HepG2 (cell line): Measurements from ENCODE around the gene CLDN9. TPM values are rescaled to one million over a fixed set of nuclear protein-coding genes. Genes with fewer than 3 reads are reported as not detected.
A peak's percentile ranks its signal among the peaks of the same experiment; 100 is the strongest.

Experiments
- AGO1 ChIP-seq: fragments of 200-400 bp; formaldehyde crosslinking; IDR thresholded peaks from 2 replicates; pipeline ENCODE4 v1.6.1; 2017; ENCODE audit warnings: mild to moderate bottlenecking, low read depth, low read length, moderate library complexity; ENCODE audit not compliant: poor library complexity, severe bottlenecking
- ATF1 ChIP-seq: IDR thresholded peaks from 2 replicates; pipeline ENCODE4 v1.6.1; 2016; ENCODE audit warnings: mild to moderate bottlenecking, control low read depth
- CBX1 ChIP-seq: IDR thresholded peaks from one replicate; pipeline ENCODE4 v1.6.1; 2016; ENCODE audit warnings: antibody characterized with exemption, low read depth
- CENPX ChIP-seq: sonication (generic); formaldehyde crosslinking; IDR thresholded peaks from 2 replicates; pipeline ENCODE4 v1.9.0; 2021; ENCODE audit warnings: mild to moderate bottlenecking, missing genetic modification reagents, moderate library complexity
- EHMT2 ChIP-seq: fragments of 200-600 bp; sonication (generic); IDR thresholded peaks from 2 replicates; pipeline ENCODE4 v1.7.0; 2017; ENCODE audit warnings: antibody characterized with exemption, low read depth, low read length, borderline replicate concordance
- HHEX ChIP-seq: IDR thresholded peaks from 2 replicates; pipeline ENCODE4 v1.6.1; 2016; ENCODE audit warnings: control low read depth
- MEIS2 ChIP-seq: sonication (generic); formaldehyde crosslinking; IDR thresholded peaks from 2 replicates; pipeline ENCODE4 v1.9.0; 2021; ENCODE audit warnings: mild to moderate bottlenecking, missing genetic modification reagents
- MXD4 ChIP-seq: IDR thresholded peaks from 2 replicates; pipeline ENCODE4 v1.6.1; 2016; ENCODE audit warnings: mild to moderate bottlenecking, missing biosample characterization, missing genetic modification reagents
- NFE2 ChIP-seq: sonication (generic); formaldehyde crosslinking; IDR thresholded peaks from 2 replicates; pipeline ENCODE4 v1.4.0; 2020; ENCODE audit warnings: missing genetic modification reagents
- RELA ChIP-seq: sonication (generic); formaldehyde crosslinking; IDR thresholded peaks from 2 replicates; pipeline ENCODE4 v1.4.0; 2020; ENCODE audit warnings: missing genetic modification reagents
- ZNF232 ChIP-seq: sonication (generic); formaldehyde crosslinking; IDR thresholded peaks from 2 replicates; pipeline ENCODE4 v1.4.0; 2020; ENCODE audit warnings: missing genetic modification reagents, borderline replicate concordance
- ZNF234 ChIP-seq: sonication (generic); formaldehyde crosslinking; conservative IDR thresholded peaks from 2 replicates; pipeline ENCODE4 v1.5.1; 2020; ENCODE audit warnings: mild to moderate bottlenecking, missing genetic modification reagents
- ZNF501 ChIP-seq: sonication (generic); formaldehyde crosslinking; IDR thresholded peaks from 2 replicates; pipeline ENCODE4 v1.5.1; 2020; ENCODE audit warnings: mild to moderate bottlenecking, moderate library complexity, missing genetic modification reagents
- ZNF775 ChIP-seq: sonication (generic); formaldehyde crosslinking; IDR thresholded peaks from 2 replicates; pipeline ENCODE4 v1.4.0; 2020; ENCODE audit warnings: missing genetic modification reagents, mild to moderate bottlenecking, moderate library complexity, borderline replicate concordance
- ZSCAN31 ChIP-seq: sonication (generic); formaldehyde crosslinking; IDR thresholded peaks from 2 replicates; pipeline ENCODE4 v1.5.0; 2020; ENCODE audit warnings: low read depth, mild to moderate bottlenecking, missing genetic modification reagents
- polyA plus RNA-seq, 8 experiments: library from polyadenylated mRNA; depleted of rRNA in 3 of 8; stranded (reverse) in 7 of 8; unstranded in 1 of 8; fragments of >200 nt; fragmentation: Illumina TruSeq in 4 of 8; extraction: Trizol in 4 of 8; gene quantifications; 2 replicates each; pipeline versions ENCODE4 v1.2.1 to v1.2.3, GENCODE V29; 2011 to 2016; ENCODE audit warnings: low read depth in 4 of 8, missing spikeins in 1 of 8, mixed read lengths in 1 of 8; ENCODE audit not compliant: insufficient read depth in 1 of 8
- total RNA-seq, 5 experiments: library from RNA; depleted of rRNA; stranded (reverse); fragments of >200 nt; fragmentation: Illumina TruSeq; extraction: Trizol; gene quantifications; 2 replicates each; pipeline ENCODE4 v1.2.3, GENCODE V29; 2016; ENCODE audit warnings: low read depth in 1 of 5
- TF ChIP-seq, protein P1 (sequence below): sonication (generic); formaldehyde crosslinking; IDR thresholded peaks from 2 replicates; pipeline ENCODE4 v1.4.0; 2020; ENCODE audit warnings: missing genetic modification reagents
- TF ChIP-seq, protein P2 (sequence below): sonication (generic); formaldehyde crosslinking; conservative IDR thresholded peaks from 2 replicates; pipeline ENCODE4 v1.8.0; 2022; ENCODE audit warnings: mild to moderate bottlenecking, moderate library complexity, missing genetic modification reagents
- TF ChIP-seq, protein P3 (sequence below): sonication (generic); formaldehyde crosslinking; IDR thresholded peaks from 2 replicates; pipeline ENCODE4 v1.4.0; 2020; ENCODE audit warnings: missing genetic modification reagents
- TF ChIP-seq, protein P4 (sequence below): sonication (generic); formaldehyde crosslinking; conservative IDR thresholded peaks from 2 replicates; pipeline ENCODE4 v1.5.0; 2020; ENCODE audit warnings: missing genetic modification reagents
- TF ChIP-seq, protein P5 (sequence below): sonication (generic); formaldehyde crosslinking; IDR thresholded peaks from 2 replicates; pipeline ENCODE4 v1.4.0; 2020; ENCODE audit warnings: mild to moderate bottlenecking, low read depth, missing genetic modification reagents

The CLDN9 gene
- total and polyA plus RNA-seq, 2 of the 13 experiments (the other 11 are each of a cell fraction or from before 2014, with no cell fraction given): 0.15 to 0.26 TPM

DNA sequence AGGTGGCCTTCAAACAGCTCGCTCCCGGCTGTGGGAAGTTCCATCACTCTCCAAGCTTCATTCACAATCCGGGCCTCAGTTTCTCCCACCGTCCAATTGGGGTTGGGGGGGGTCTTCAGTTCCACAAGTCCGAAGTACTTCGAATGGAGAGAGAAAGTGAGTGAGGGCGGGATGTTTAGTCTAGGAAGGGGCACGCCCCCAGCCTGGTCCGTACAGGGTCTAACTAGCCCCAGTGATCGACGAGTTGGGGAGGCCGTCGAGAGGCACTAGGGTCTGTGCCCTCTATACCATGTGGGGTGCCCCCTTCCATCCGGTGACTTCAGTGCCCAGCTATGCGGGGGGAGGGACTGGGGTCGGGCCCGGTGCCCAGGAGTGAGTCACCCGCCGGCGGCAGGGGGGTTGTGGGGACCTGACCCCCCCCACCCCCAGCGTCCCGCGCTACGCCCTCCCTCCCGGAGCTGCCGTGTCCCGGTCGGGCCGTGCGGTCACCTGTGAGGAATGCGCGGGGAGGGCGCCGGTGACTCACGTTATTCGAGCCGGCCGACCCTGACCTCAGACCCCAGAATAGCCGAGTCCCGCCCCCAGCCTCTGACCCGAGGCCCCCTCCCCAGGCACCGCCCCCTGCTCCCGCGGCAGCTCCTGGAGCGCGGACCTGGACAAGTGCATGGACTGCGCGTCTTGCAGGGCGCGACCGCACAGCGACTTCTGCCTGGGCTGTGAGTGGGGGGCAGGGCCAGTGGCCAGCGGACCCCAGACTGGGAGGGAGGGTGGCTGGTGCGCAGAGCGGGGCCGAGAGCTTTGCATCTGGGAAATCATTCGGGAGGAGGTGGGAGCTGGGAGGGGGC lies 8.1 kb downstream of the CLDN9 start (continued):
- TF ChIP-seq, protein P1, sequence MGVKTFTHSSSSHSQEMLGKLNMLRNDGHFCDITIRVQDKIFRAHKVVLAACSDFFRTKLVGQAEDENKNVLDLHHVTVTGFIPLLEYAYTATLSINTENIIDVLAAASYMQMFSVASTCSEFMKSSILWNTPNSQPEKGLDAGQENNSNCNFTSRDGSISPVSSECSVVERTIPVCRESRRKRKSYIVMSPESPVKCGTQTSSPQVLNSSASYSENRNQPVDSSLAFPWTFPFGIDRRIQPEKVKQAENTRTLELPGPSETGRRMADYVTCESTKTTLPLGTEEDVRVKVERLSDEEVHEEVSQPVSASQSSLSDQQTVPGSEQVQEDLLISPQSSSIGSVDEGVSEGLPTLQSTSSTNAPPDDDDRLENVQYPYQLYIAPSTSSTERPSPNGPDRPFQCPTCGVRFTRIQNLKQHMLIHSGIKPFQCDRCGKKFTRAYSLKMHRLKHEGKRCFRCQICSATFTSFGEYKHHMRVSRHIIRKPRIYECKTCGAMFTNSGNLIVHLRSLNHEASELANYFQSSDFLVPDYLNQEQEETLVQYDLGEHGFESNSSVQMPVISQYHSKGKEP (CRISPR knock-in tag): no peak
- TF ChIP-seq ZNF775 (CRISPR knock-in tag) (no peak), NFE2 (CRISPR knock-in tag) (no peak), RELA (CRISPR knock-in tag) (0 out of 2 replicates have a peak, but pooled peaks have one; percentile 30), HHEX (no peak), ATF1 (no peak), ZSCAN31 (CRISPR knock-in tag) (no peak), MXD4 (CRISPR knock-in tag) (peak; percentile 51; the same call in 1 of the 2 replicates), ZNF232 (CRISPR knock-in tag) (no peak; the same call in 1 of the 2 replicates), ZNF234 (CRISPR knock-in tag) (0 out of 2 replicates have a peak, but pooled peaks have one; percentile 51), CENPX (CRISPR knock-in tag) (no peak), EHMT2 (no peak), AGO1 (peak; percentile 70), MEIS2 (peak; percentile 59; the same call in 1 of the 2 replicates), ZNF501 (CRISPR knock-in tag) (peak; percentile 12; the same call in 1 of the 2 replicates), CBX1 (no peak)
- TF ChIP-seq, protein P2, sequence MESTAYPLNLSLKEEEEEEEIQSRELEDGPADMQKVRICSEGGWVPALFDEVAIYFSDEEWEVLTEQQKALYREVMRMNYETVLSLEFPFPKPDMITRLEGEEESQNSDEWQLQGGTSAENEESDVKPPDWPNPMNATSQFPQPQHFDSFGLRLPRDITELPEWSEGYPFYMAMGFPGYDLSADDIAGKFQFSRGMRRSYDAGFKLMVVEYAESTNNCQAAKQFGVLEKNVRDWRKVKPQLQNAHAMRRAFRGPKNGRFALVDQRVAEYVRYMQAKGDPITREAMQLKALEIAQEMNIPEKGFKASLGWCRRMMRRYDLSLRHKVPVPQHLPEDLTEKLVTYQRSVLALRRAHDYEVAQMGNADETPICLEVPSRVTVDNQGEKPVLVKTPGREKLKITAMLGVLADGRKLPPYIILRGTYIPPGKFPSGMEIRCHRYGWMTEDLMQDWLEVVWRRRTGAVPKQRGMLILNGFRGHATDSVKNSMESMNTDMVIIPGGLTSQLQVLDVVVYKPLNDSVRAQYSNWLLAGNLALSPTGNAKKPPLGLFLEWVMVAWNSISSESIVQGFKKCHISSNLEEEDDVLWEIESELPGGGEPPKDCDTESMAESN: peak; percentile 66; the same call in 1 of the 2 replicates
- TF ChIP-seq, protein P3, sequence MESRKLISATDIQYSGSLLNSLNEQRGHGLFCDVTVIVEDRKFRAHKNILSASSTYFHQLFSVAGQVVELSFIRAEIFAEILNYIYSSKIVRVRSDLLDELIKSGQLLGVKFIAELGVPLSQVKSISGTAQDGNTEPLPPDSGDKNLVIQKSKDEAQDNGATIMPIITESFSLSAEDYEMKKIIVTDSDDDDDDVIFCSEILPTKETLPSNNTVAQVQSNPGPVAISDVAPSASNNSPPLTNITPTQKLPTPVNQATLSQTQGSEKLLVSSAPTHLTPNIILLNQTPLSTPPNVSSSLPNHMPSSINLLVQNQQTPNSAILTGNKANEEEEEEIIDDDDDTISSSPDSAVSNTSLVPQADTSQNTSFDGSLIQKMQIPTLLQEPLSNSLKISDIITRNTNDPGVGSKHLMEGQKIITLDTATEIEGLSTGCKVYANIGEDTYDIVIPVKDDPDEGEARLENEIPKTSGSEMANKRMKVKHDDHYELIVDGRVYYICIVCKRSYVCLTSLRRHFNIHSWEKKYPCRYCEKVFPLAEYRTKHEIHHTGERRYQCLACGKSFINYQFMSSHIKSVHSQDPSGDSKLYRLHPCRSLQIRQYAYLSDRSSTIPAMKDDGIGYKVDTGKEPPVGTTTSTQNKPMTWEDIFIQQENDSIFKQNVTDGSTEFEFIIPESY (CRISPR knock-in tag): no peak
- TF ChIP-seq, protein P4, sequence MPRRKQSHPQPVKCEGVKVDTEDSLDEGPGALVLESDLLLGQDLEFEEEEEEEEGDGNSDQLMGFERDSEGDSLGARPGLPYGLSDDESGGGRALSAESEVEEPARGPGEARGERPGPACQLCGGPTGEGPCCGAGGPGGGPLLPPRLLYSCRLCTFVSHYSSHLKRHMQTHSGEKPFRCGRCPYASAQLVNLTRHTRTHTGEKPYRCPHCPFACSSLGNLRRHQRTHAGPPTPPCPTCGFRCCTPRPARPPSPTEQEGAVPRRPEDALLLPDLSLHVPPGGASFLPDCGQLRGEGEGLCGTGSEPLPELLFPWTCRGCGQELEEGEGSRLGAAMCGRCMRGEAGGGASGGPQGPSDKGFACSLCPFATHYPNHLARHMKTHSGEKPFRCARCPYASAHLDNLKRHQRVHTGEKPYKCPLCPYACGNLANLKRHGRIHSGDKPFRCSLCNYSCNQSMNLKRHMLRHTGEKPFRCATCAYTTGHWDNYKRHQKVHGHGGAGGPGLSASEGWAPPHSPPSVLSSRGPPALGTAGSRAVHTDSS: no peak
- TF ChIP-seq, protein P5, sequence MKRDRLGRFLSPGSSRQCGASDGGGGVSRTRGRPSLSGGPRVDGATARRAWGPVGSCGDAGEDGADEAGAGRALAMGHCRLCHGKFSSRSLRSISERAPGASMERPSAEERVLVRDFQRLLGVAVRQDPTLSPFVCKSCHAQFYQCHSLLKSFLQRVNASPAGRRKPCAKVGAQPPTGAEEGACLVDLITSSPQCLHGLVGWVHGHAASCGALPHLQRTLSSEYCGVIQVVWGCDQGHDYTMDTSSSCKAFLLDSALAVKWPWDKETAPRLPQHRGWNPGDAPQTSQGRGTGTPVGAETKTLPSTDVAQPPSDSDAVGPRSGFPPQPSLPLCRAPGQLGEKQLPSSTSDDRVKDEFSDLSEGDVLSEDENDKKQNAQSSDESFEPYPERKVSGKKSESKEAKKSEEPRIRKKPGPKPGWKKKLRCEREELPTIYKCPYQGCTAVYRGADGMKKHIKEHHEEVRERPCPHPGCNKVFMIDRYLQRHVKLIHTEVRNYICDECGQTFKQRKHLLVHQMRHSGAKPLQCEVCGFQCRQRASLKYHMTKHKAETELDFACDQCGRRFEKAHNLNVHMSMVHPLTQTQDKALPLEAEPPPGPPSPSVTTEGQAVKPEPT (CRISPR knock-in tag): no peak; the same call in 1 of the 2 replicates
